Colon (tissue), 2 donors: ENCODE measurements around the gene IGHMBP2.

ENCODE experiments used
- FAIRE-seq: peaks from 2 replicates; lab custom pipeline; 2012; peaks lifted over from hg19 to GRCh38; lab: Jason Lieb, UNC
- donor health status: control.
- donor health status: control.

Gene IGHMBP2

DNA sequence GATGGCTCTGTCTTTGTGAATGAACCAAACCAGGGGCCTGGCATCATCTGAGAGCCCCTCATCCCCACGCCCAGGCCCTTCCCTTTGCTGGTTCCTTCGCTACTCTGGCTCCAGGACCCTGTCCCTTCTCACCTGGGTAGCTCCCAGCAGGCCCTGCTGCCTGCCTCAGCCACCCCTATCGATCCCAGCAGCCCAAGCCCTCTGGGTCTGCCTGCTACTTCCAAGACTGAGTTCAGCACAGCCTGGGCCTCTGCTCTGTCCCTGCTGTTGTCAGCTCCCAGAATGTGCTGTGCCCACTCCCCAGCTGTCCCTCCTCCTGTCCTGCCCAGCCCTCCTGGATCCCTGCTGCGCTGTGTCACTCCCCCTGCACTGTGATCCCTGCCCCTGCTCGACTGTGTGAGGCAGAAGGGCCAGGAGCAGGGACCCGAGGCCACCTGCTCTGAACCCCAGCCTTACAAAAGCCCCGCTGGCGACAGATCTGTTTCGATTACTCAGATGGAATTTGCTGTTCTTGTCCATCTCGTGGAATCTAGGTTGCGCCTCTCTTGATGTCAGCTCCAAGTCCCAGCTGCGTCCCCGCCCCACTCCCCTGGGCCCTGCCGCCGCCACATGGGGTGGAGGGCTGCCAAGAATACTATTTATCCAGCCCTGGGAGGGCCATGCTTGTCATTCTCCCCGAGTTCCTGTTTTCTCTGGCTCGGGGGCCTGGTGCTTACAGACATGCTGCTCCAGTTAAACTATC is 13.0 kb upstream of the IGHMBP2 start:
- FAIRE-seq: no peak

DNA sequence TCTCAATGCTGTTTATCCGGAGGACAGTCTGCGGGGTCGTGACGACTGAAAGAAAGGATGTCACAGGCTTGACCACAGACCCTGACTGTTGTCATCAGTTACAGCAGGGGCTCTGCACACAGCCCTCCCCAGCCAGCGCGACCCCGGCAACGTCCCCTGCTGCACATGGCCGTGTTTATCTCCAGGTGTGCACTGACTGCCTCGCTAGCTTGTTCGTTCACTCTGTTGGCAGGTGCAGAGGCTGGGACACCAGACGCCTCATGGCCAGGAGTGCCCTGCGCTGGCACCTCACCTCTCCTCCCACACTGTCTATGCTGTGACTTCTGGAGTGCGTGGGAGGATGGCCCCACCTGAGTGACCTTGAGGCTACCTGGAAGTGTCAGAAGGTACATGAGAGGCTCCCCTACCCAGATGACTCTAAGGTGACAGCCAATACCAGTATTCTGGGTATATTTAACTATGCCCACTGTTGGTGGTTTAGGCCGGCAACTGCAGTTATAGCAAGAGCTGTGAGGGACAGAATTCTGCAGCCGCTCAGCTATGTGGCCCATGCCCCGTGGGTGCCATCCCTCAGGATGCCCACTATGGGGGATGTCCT is 12.2 kb upstream of the IGHMBP2 start:
- FAIRE-seq: no peak

DNA sequence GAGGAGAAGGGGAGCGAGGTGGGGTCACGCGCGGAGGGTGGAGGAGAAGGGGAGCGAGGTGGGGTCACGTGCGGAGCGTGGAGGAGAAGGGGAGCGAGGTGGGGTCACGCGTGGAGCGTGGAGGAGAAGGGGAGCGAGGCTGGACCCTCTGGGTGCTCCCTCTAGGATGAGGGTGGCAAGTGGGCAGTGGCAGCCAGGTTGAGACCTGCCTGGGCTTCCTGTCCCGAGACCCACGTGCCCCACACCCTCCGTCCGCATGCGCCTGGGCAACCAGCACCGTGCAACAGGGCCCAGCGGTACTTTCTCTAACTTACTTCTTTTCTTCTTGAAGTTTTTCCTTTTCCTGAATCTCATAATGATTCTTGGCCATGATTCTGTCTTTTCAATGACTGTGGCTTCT is 11.1 kb upstream of the IGHMBP2 start:
- FAIRE-seq: no peak

DNA sequence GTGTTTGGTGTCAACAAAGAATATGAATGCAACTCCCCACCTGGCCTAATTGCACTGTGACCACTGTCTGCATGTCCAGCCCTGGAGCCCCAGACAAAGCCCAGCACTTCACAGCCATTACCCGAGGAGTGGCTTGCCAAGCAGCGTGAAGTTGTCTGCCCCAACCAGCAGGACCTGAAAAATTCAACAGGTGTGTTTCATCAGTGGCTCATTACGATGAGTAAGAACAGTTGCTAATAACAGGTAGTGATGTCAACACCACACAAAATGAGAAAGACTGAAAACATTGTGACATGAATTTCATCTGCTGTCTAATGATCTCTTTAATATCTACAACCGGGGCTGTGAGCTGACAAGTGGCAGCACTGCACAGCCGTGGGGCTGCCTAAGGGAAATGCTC is 10.4 kb upstream of the IGHMBP2 start:
- FAIRE-seq: no peak

DNA sequence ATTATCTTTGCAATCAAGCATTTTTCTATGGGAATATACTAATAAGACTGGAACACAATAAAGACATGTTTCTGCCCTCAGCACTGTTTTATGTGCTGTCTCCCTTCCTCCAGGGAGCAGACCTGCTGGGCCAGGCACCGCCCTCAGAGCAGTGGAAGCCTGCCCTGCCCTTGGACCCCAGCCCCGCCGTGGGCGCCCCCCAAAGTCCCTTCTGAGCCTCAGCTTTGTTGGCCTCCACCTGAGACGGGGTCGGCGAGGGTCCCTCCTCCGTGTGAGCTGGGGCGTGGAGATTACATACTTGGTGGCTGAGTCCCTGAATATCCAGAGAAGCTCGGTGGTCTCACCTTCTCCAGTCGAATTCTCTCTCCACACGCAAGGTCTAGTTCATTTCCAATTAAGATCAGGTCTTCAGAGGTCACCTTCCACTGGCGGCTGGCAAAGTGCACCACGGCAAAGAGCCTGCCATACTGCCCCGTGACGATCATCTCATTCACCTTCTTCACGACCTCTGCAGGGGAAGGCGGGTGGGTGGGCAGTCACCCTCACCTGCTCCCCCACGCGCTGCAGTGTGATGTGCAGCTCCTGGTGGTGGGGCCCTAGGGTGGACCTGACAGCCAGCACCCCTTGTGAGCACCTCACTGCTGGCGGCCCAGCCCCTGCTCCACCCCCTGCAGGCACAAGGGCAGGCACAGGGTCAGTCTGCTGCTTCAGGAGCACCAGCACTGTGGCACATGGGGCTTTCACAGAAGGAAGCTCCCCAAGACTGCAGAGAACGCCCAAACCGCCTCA is 7.3 kb upstream of the IGHMBP2 start:
- FAIRE-seq: no peak

DNA sequence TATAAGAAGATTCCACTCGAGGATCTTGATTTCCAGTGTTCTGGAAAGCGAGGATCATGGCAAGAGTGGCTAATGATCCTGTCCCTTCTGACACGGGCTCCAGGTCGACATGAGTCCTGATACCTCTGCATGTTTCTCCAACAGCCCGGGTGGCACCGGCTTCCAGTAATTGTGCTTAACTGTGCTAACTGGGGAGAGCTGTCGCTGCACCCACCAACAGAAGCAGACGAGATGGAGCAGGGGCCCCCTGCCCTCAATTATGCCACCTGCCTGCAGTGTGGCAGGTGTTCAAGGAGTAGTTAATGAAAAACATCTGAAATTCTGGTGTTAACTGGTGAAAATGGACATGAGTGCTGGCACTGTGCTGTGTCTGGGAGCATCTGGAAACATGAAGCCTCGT is 6.2 kb upstream of the IGHMBP2 start:
- FAIRE-seq: no peak

DNA sequence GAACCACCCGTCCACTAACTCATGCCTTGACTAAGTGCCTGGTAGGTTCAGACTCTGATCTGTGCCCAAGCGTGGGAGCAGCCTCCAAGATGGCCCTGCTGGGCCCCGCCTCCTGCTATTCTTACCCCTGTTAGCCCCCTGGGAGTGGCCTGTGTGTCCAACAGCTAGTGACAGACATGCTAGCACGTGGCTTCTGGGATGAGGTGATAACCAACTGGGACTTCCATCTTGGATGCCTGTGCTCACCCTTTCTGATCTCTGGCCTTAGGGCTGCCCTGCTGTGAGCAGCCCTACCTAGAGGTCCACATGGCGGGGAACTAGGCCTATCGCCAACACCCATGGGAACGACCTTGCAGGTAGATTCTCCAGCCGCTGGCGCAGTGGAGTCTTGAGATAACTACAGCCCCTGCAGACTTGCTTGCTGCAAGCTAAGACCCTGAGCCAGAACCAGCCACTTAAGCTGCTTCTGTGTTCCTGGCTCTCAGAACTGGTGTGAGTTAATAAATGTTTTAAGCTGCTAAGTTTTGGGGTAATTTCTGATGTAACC is 2.8 kb upstream of the IGHMBP2 start:
- no peak for FAIRE-seq

DNA sequence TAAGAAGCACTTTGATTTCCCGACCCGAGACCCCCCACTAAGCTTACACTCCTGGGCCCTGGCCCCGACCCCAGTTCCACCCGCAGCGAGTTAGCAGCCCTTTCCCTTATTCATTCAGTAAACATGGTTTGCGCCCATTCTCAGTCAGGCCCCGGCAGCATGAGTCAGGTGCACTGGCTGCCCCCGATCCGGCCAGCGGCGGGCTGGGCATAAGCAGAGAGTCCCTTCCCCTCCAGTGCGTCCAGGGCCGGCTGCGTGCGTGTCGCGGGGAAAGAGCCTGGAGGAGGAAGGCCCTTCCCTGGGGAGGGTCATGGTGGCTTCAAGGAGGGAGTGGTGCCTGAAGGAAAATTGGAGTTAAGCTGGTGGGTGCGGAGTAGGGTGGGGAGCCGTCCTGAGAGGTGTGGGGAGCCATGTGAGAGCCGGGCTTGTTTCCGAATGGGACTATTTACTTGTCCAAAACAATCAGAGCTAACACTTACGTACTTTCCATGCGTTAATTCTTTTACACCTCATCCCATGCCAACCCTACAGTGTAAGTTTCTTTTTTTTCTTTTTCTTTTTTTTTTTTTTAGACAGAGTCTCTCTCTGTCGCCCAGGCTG is 657 bp downstream of the IGHMBP2 start:
- no peak for FAIRE-seq

DNA sequence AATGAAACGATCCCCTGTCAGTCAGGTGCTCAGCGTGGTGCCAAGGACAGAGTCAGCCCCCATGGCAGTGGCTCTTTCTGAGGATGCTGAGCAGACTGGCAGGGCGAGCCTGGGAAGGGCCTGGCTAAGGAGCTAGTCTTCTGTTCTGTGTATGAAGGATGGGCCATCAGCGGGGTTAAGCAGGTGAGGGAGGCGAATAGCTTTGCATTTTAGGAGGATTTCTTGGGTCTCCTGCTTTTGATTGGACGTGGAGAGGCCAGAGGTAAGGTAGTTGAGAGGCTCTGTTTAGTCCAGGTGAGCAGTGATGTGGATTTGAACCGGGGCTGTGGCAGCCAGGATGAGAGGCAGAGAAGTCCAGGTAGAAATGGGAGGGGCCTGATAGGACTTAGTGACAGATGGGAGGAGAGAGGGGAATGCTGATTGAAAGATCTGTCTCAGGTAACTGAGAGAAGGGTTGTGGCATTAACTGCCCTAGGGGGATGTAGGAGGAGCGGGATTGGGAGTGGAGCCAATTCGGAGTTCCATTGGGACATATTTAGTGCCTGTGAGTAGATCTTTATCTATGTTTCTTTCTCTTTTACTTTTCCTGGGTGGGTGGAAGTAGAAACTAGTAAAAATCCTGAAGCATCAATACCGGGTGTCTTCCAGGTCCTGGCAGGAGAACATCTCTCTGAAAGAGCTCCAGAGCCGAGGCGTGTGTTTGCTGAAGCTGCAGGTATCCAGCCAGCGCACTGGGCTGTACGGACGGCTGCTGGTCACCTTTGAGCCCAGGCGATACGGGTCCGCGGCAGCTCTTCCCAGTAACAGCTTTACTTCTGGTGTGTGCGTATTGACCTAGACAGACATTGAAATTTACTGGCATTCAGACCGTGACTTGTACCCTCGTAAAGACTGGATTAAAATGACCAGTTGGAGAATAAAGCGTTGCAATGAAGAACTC is 2.0 kb downstream of the IGHMBP2 start:
- FAIRE-seq: no peak

DNA sequence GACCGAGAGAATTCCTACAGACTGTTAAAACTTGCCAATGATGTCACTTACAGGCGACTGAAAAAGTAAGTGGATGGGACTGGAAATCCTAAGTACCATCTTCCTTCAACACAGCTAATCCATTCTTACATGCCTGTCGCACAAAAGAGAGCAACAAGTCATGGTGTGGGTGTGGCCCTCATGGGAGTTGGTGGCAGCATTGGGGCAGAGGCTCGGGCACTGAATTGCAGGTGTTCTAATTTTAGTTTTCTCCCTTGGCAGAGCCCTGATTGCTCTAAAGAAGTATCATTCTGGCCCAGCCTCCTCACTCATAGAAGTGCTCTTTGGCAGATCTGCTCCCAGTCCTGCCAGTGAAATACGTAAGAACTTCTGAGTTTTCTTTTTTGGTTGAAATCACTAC is 4.6 kb downstream of the IGHMBP2 start:
- FAIRE-seq: no peak

DNA sequence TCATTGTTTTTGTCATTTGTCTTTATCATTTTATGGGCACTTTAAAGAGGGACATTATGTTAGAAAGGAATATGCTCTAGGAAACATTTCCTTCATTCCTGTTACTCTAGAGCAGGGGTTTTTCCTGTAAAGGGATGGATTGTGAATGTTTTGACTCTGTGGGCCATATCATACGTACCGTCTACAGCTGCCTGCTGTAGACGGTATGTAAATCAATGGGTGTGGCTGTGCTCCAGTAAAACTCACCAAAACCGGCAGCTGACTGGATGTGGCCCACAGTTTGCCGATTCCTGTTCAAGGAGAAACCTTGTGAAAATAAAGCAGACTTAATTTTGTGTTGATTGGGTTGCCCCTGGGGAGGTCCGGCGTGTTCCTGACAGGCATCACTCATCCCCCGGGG is 7.3 kb downstream of the IGHMBP2 start:
- no peak for FAIRE-seq

DNA sequence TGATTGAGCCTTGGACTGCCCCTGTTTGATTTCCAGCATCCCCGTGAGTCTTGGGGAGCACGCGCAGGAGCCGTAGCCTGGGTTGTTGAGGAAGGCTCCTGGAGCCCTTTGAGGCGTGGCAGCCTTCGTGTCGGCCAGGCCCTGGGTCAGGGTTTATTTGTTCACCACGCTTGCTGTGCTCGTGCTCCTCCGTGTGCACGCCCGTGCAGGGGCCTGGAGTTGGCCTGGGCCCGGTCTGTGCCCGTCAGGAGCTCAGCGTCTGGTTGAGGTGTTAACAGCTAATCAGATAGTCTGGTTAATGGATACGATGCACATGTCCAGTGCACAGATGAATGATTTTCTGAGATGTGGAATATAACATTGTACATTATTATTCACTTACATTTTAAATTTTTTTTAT is 8.0 kb downstream of the IGHMBP2 start:
- no peak for FAIRE-seq

DNA sequence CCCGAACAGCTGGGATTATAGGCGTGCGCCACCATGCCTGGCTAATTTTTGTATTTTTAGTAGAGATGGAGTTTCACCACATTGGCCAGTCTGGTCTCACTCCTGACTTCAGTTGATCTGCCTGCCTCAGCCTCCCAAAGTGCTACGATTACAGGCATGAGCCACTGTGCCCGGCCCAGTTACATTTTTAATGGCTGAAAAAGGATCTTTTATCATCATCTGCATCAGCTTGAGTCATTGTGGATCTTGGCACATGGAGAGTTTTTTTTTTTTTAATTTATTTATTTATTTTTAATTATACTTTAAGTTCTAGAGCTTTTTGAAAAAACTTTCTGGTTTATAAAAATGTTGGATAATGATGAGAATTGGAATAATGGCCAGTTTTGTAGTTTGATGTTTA is 8.6 kb downstream of the IGHMBP2 start:
- no peak for FAIRE-seq

DNA sequence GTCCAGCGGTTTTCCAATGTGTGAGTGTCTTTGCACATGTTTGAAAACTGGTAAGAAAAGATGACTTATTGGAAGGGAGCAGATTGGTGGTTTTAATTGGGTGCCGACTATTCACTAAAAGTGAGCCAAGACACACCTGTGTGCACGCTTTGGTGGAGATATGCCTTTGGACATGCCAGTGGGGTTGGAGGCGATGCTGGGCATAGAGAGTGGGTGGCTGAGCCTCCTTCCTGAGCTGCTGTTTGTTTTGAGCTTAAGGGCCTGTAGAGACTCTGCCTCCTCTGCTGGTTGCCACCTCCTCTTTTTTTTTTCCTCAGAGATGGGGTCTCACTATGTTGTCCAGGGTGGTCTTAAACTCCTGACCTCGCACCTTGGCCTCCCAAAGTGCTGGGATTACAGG is 9.5 kb downstream of the IGHMBP2 start:
- no peak for FAIRE-seq

DNA sequence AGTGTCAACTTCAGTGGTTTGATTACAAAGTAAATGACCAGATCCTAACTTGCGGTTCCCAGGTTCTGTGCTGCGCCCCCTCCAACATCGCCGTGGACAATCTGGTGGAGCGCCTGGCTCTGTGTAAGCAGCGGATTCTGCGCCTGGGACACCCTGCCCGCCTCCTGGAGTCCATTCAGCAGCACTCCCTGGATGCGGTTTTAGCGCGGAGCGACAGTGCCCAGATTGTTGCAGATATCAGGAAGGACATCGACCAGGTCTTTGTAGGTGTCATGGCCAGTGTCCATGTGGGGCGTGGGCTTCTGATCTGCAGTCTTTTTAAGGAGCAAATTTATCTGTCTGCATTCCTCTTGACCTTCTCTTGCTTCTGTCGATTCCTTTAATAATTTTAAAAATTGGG is 11.1 kb downstream of the IGHMBP2 start:
- FAIRE-seq: no peak

DNA sequence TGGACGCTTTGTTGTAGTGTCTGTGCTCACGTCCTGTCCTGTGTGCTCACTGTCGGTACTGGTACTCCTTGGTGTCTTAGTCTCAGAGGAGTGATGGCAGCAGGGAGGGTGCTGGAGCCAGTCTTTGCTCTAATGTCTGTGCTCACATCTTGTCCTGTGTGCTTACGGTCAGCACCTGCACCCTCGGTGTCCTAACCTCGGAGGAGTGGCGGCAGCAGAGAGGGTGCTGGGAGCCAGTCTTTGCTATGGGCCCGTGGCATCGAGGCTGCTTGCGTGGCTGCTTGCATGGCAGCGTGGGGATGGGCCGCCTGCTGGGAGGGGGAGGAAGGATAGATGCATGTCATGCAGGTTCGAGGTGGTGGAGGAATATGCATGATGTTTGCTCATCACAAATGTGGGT is 12.7 kb downstream of the IGHMBP2 start:
- no peak for FAIRE-seq

DNA sequence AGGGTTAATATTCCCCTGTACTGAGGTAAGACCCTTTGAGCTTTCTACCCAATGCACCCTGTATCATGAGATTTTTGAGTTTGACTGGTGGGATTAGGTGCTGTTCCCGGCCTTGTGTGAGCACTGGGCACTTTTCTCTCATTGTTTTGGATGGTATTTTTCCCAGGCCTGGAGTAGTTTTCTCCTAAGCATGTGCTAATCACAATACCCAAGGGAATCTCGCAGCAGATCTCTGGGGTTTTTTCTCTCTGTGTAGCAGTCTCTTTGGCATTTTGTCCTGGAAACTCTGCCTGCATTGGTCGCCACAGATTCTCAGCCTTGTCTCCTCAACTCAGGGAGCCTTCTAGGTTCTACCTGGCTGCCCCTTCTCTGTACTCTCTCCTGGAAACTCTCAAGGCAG is 19.9 kb downstream of the IGHMBP2 start:
- no peak for FAIRE-seq

DNA sequence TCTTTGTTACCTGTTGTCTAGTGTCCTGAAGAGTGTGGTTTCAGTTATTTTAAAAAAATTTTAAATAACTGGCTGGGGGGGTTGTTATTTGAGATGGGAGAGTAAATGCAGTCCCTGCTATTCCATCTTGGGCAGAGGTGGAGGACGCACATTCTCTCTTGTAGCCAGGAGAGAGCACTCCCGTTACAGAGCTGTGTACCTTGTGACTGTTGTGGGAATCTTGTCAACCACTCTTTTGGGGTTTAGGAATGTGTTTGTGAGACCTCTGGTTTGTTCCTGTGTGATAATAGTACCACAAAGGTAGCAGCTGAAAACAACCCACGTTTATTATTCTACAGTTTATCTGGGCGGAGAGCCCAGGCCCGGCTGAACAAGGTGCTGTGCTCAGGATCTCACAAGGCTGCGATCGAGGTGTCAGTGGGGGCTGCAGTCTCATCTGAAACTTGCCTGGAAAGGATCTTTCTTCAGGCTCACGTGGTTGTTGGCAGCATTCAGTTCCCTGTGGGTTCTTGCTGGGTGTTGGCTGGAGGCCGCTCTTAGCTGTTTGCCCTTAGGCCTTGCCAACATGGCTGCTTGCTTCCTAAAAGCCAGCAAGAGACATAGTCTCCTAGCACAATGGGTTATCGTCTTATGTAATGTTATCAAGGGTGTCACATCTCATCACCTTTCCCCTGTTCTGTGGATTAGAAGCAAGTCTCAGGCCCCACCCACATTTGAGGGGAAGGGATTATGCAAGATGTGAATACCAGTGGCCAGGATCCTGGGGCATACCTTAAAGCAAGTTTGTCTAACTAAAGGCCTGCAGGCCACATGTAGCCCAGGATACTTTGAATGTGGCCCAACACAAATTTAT is 20.6 kb downstream of the IGHMBP2 start:
- no peak for FAIRE-seq

DNA sequence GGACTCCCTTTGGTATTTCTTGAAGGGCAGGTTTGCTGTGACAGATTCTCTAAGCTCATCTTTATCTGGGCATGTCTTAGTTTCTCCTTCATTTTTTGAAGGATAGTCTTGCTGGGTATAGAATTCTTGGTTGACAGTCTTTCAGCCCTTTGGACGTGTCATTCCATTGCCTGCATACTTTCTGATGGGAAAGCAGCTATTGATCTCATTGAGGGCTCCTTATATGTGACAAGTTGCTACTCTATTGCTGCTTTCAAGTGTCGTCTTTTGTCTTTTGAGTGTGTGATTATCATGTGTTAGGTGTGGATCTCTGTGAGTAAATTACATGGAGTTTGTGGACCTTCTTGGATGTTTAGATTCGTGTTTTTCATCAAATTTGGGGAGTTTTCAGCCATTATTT is 21.9 kb downstream of the IGHMBP2 start:
- FAIRE-seq: no peak

DNA sequence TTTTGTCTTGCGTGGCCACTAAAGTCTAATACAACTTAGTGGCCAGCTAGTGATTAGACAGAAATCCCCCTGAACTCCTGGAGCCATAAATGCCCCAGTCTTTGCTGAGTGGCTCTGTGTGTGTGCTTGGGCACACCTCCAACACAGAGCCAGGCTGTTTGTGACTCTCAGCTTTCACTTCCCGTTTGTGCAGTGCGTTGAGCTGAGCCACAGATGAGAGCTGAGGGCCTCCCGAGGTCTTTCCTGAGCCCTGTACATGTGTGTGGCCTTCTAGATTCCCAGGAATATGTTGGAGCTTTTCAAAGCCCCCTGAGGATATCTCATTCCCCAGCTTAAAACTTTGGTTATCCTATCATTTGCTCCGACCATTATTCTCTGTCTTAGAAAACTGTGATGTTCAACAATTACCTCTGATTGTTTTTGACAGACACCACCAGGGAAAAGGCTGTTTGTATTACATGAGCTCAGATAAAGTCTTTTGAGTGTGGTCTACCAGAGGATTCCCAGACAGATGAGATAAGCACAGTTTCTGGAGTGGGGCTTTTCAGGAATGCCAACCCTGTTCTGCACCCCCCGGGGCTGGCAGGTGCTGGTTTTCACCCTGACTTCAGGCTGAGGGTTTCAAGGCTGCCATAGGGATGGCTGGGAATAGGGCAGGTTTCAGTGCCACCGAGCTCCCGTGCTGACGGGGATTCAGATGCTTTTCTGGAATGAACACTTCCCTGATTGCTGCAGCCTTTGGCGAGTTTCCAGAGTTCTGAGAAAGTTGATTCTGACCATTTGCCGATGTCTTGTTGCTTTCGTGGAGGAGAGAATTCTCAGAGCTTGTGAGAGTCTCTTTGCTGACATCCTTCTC is 23.8 kb downstream of the IGHMBP2 start:
- FAIRE-seq: no peak
